HepG2 (cell line): ENCODE measurements around the gene RPL41. TPM values are rescaled to one million over a fixed set of nuclear protein-coding genes. Genes with fewer than 3 reads are reported as not detected.

Experiments used
- BRCA1 ChIP-seq: sonication (generic); formaldehyde crosslinking; IDR thresholded peaks from 2 replicates; pipeline ENCODE4 v1.4.0; 2020; ENCODE audit warnings: missing genetic modification reagents
- ELF3 ChIP-seq: IDR thresholded peaks from 2 replicates; pipeline ENCODE4 v1.6.1; 2016; ENCODE audit warnings: missing genetic modification reagents, missing compliant biosample characterization
- MAFG ChIP-seq: sonication (generic); formaldehyde crosslinking; IDR thresholded peaks from 2 replicates; pipeline ENCODE4 v1.5.1; 2020; ENCODE audit warnings: mild to moderate bottlenecking, missing genetic modification reagents
- SNAI1 ChIP-seq: sonication (generic); formaldehyde crosslinking; IDR thresholded peaks from 2 replicates; pipeline ENCODE4 v1.5.0; 2020; ENCODE audit warnings: mild to moderate bottlenecking, missing genetic modification reagents, borderline replicate concordance
- TBP ChIP-seq: sonication (generic); formaldehyde crosslinking; IDR thresholded peaks from 2 replicates; pipeline ENCODE4 v1.5.0; 2020; ENCODE audit warnings: missing genetic modification reagents
- TCF12 ChIP-seq, 2 experiments: fragments of 450-650 bp in 1 of 2; sonication (generic) in 1 of 2; formaldehyde crosslinking in 1 of 2; IDR thresholded peaks; 2 replicates each; pipeline versions ENCODE4 v1.6.1 to v1.8.0; 2017 to 2022; ENCODE audit warnings: antibody characterized with exemption in 1 of 2, mild to moderate bottlenecking in 1 of 2, missing genetic modification reagents in 1 of 2, moderate library complexity in 1 of 2
- TOPORS ChIP-seq: sonication (generic); formaldehyde crosslinking; IDR thresholded peaks from 2 replicates; pipeline ENCODE4 v1.8.0; 2023; ENCODE audit warnings: mild to moderate bottlenecking, missing genetic modification reagents
- ZBTB42 ChIP-seq: sonication (generic); formaldehyde crosslinking; IDR thresholded peaks from 2 replicates; pipeline ENCODE4 v1.5.0; 2020; ENCODE audit warnings: mild to moderate bottlenecking, missing genetic modification reagents
- ZC3H13 ChIP-seq: sonication (generic); formaldehyde crosslinking; IDR thresholded peaks from 2 replicates; pipeline ENCODE4 v1.8.1; 2023; ENCODE audit warnings: mild to moderate bottlenecking, missing genetic modification reagents, moderate library complexity
- ZNF17 ChIP-seq: sonication (generic); formaldehyde crosslinking; IDR thresholded peaks from 2 replicates; pipeline ENCODE4 v1.5.0; 2020; ENCODE audit warnings: mild to moderate bottlenecking, missing genetic modification reagents
- ZNF232 ChIP-seq: sonication (generic); formaldehyde crosslinking; IDR thresholded peaks from 2 replicates; pipeline ENCODE4 v1.4.0; 2020; ENCODE audit warnings: missing genetic modification reagents, borderline replicate concordance
- ZNF260 ChIP-seq: sonication (generic); formaldehyde crosslinking; IDR thresholded peaks from 2 replicates; pipeline ENCODE4 v1.4.0; 2020; ENCODE audit warnings: missing genetic modification reagents, low read depth, mild to moderate bottlenecking, borderline replicate concordance
- polyA plus RNA-seq, 8 experiments: library from polyadenylated mRNA; depleted of rRNA in 3 of 8; stranded (reverse) in 7 of 8; unstranded in 1 of 8; fragments of >200 nt; fragmentation: Illumina TruSeq in 4 of 8; extraction: Trizol in 4 of 8; gene quantifications; 2 replicates each; pipeline versions ENCODE4 v1.2.1 to v1.2.3, GENCODE V29; 2011 to 2016; ENCODE audit warnings: low read depth in 4 of 8, missing spikeins in 1 of 8, mixed read lengths in 1 of 8; ENCODE audit not compliant: insufficient read depth in 1 of 8
- total RNA-seq, 5 experiments: library from RNA; depleted of rRNA; stranded (reverse); fragments of >200 nt; fragmentation: Illumina TruSeq; extraction: Trizol; gene quantifications; 2 replicates each; pipeline ENCODE4 v1.2.3, GENCODE V29; 2016; ENCODE audit warnings: low read depth in 1 of 5
- TF ChIP-seq, protein P1 (sequence below): sonication (generic); formaldehyde crosslinking; IDR thresholded peaks from 2 replicates; pipeline ENCODE4 v1.4.0; 2020; ENCODE audit warnings: low read depth, missing genetic modification reagents
- TF ChIP-seq, protein P2 (sequence below): sonication (generic); formaldehyde crosslinking; conservative IDR thresholded peaks from 2 replicates; pipeline ENCODE4 v1.4.0; 2020; ENCODE audit warnings: missing genetic modification reagents
- TF ChIP-seq, protein P3 (sequence below): IDR thresholded peaks from 2 replicates; pipeline ENCODE4 v1.6.1; 2016; ENCODE audit warnings: mild to moderate bottlenecking
- TF ChIP-seq, protein P4 (sequence below): fragments of 450-650 bp; IDR thresholded peaks from 2 replicates; pipeline ENCODE4 v1.6.1; 2017

RPL41 gene
- total and polyA plus RNA-seq, 2 of the 13 experiments (the other 11 are each of a cell fraction or from before 2014, with no cell fraction given), result 4,012 to 7,670 TPM

DNA sequence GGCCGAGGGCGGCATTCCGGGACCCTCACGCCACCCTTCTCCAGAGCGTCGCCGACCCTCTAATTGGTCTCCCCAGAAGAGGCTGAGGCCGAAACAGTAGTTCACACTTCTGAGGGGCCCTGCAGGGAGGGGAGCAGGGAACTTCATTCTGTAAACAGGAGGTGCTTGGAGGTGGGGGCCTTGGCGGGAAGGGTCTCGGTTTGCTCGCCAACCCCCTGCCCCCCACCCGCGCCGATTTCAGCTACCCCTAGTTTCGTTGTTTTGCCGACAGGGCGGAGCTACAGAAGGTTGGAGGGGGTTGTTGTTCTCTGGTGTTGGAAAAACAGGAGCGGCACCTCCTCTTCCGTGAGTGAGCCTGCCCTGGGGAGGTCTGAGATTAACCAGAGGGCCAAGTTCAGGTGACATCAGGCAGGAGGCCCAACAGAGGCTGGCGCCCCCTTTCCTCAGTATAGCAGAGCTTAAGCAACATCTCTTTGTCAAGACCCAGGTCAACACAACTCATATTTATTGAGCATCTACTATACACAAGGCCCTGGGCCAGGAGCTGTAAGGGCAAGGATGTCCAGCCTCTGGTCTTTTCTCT lies 35.8 kb upstream of the RPL41 start (continued):
- peak; percentile 32; the same call in 1 of the 2 replicates for TF ChIP-seq BRCA1 (CRISPR knock-in tag)
- TF ChIP-seq TBP (CRISPR knock-in tag), result no peak
- no peak for TF ChIP-seq ZNF260
- no peak for TF ChIP-seq TCF12 (IDR thresholded peaks at IDR 0.05)
- no peak; the same call in none of the 2 replicates for TF ChIP-seq TCF12 (CRISPR knock-in tag; IDR thresholded peaks at IDR 0.05)
- TF ChIP-seq, protein P1, sequence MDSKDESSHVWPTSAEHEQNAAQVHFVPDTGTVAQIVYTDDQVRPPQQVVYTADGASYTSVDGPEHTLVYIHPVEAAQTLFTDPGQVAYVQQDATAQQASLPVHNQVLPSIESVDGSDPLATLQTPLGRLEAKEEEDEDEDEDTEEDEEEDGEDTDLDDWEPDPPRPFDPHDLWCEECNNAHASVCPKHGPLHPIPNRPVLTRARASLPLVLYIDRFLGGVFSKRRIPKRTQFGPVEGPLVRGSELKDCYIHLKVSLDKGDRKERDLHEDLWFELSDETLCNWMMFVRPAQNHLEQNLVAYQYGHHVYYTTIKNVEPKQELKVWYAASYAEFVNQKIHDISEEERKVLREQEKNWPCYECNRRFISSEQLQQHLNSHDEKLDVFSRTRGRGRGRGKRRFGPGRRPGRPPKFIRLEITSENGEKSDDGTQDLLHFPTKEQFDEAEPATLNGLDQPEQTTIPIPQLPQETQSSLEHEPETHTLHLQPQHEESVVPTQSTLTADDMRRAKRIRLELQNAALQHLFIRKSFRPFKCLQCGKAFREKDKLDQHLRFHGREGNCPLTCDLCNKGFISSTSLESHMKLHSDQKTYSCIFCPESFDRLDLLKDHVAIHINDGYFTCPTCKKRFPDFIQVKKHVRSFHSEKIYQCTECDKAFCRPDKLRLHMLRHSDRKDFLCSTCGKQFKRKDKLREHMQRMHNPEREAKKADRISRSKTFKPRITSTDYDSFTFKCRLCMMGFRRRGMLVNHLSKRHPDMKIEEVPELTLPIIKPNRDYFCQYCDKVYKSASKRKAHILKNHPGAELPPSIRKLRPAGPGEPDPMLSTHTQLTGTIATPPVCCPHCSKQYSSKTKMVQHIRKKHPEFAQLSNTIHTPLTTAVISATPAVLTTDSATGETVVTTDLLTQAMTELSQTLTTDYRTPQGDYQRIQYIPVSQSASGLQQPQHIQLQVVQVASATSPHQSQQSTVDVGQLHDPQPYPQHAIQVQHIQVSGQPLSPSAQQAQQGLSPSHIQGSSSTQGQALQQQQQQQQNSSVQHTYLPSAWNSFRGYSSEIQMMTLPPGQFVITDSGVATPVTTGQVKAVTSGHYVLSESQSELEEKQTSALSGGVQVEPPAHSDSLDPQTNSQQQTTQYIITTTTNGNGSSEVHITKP (CRISPR knock-in tag), result peak; percentile 93; the same call in 1 of the 2 replicates
- no peak for TF ChIP-seq ZNF17 (CRISPR knock-in tag)
- TF ChIP-seq TOPORS, result no peak
- no peak for TF ChIP-seq MAFG (CRISPR knock-in tag)
- TF ChIP-seq ELF3 (CRISPR knock-in tag), result peak; percentile 90
- TF ChIP-seq, protein P2, sequence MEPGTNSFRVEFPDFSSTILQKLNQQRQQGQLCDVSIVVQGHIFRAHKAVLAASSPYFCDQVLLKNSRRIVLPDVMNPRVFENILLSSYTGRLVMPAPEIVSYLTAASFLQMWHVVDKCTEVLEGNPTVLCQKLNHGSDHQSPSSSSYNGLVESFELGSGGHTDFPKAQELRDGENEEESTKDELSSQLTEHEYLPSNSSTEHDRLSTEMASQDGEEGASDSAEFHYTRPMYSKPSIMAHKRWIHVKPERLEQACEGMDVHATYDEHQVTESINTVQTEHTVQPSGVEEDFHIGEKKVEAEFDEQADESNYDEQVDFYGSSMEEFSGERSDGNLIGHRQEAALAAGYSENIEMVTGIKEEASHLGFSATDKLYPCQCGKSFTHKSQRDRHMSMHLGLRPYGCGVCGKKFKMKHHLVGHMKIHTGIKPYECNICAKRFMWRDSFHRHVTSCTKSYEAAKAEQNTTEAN (CRISPR knock-in tag), result no peak; the same call in 1 of the 2 replicates
- TF ChIP-seq, protein P3, sequence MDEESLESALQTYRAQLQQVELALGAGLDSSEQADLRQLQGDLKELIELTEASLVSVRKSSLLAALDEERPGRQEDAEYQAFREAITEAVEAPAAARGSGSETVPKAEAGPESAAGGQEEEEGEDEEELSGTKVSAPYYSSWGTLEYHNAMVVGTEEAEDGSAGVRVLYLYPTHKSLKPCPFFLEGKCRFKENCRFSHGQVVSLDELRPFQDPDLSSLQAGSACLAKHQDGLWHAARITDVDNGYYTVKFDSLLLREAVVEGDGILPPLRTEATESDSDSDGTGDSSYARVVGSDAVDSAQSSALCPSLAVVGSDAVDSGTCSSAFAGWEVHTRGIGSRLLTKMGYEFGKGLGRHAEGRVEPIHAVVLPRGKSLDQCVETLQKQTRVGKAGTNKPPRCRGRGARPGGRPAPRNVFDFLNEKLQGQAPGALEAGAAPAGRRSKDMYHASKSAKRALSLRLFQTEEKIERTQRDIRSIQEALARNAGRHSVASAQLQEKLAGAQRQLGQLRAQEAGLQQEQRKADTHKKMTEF, result no peak
- TF ChIP-seq ZBTB42 (CRISPR knock-in tag), result 0 out of 2 replicates have a peak, but pooled peaks have one; percentile 7
- peak; percentile 72; the same call in 1 of the 2 replicates for TF ChIP-seq ZC3H13 (CRISPR knock-in tag)
- TF ChIP-seq, protein P4, sequence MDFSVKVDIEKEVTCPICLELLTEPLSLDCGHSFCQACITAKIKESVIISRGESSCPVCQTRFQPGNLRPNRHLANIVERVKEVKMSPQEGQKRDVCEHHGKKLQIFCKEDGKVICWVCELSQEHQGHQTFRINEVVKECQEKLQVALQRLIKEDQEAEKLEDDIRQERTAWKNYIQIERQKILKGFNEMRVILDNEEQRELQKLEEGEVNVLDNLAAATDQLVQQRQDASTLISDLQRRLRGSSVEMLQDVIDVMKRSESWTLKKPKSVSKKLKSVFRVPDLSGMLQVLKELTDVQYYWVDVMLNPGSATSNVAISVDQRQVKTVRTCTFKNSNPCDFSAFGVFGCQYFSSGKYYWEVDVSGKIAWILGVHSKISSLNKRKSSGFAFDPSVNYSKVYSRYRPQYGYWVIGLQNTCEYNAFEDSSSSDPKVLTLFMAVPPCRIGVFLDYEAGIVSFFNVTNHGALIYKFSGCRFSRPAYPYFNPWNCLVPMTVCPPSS, result no peak
- peak; percentile 59; the same call in 1 of the 2 replicates for TF ChIP-seq ZNF232 (CRISPR knock-in tag)
- TF ChIP-seq SNAI1 (CRISPR knock-in tag), result no peak
